IPS-NIHi7 (cell line): ENCODE measurements around the gene PDLIM4.

Experiments
- DNase-seq: peaks from one replicate; pipeline ENCODE4 v3.0.0; 2012; ENCODE audit warnings: mixed read lengths; ENCODE audit errors: extremely low spot score

Gene PDLIM4

DNA sequence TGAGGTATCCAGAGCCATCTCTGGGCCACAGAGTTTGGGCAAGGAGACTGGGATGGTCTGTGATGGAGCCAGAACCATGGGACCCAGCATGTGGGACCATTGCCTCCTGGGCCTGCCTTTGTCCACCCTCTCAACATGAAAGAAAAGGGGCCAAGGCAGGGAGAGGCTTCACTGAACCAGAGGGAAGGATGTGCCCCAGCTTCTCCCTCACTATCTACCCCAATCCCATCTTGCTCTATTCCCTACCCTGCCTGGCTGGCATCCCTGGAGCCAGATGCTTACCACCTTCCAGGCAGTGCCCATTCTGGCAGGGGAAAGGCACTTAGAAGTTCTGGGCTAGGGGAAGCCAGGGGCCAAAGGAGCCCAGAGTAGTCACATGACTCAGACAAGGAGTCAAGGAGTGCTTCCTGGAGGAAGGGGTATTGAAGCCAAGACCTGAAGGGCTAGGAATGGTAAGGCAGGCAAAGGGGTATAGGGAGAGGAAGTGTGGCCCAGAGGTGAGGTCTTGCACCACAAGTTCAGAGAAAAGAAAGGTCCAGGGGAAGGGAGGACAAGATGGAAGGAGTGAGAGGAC is 9.8 kb downstream of the PDLIM4 start:
- no peak for DNase-seq

DNA sequence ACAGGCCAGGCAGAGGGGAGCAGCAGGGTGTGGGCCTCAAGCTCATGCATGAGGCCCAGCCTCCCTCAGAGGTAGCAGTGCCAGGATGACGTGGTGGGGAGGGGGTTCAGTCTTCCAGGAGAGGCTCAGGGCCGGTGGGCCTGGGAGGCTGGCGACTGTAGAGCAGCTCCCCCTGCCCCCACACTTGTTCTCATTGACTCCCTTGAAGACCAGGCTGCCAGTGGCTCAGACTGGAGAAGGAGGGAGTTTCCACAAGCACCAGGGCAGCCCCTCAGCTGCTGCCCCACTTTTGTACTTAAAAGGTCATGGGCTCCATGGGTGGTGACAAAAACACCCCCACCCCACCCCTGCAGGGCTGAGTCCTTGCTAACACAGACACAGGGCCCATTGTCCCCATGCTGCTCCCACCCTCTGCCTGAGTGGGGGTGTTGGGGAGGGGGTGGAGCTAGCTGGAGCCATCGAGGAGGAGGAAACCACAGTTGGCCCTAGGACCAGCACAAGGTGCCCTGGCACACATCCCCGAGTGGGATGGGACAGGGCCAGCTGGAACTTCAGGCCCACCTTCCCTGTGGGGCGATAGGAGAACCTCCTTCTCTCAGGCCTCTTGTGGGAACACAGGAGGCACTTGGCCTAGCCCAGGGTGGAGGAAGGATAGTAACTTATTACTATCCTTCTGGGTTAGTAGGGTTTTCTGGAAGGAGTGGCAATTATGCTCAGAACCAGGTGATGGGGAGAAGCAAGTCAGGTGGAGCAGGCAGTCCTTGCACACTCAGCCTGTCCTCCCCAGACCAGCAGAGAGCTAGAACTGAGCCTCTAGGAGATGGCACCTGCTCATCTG is 10.7 kb downstream of the PDLIM4 start:
- no peak for DNase-seq

DNA sequence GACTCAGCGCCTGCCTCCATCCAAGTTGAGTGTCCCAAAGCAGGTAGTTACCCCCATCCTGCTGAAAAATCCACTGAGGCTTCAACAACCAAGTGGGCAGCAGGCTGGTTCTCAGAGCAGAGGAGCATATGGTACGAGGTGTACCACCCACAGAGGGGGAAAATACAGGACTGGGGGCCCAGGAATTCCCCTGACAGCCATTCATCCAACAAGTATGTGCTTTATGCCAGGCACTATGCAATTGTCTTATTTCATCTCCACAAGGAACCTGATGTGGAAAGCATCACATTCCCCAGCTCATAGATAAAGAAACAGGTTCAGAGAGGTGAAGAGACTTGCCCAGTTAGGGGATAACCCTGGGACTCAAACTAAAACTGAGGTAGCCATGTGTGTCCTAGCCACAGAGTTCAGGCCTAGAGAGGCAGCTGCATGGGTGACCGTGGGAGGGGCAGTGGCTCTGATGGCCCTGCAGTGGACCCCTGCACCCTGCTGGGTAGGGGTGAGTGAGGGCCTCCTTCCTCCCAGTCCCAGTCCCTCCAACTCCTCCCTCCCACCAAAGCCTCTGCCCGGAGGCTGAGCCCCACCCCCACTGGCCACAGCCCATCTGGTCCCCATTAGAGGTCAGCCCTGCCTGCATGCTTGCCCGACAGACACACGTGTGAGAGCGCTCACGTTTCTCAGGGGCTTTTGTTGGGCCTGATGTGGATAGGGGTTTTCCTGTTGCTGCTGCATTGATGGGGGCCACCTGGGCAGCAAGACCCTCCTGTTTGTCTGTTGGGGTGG is 11.5 kb downstream of the PDLIM4 start:
- no peak for DNase-seq

DNA sequence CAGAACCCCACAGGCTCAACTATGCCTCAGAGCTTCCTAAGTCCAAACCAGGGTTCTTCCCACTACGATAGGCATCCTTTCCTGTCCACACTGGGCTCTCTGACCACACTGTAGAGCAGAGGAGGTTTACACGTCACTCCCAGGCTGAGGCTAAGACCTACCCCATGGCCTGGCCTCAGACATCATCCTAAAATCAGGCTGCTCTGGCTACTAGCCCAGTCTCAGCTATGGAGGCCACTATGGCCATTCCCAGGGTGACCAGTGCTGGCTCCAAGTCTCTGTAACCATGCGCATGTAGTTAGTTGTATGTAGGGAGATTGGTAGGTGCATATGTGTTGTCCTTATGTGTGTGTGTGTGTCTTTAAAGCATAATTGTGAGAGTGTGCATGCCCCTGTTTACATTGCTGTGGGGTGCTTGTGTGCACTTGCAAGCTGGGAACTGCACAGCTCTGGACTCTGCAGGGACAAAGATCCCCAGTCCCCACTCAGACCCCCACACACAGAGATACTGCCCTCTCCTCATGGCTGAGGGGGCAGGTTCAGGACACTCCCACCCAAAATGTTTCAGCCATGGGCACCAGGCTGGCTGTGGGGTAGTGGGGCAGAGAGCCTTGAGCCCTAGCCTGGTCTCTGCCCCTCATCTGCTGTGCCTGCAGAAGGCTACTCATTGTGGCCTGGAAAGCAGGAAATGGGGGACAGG is 12.3 kb downstream of the PDLIM4 start:
- DNase-seq, result no peak

DNA sequence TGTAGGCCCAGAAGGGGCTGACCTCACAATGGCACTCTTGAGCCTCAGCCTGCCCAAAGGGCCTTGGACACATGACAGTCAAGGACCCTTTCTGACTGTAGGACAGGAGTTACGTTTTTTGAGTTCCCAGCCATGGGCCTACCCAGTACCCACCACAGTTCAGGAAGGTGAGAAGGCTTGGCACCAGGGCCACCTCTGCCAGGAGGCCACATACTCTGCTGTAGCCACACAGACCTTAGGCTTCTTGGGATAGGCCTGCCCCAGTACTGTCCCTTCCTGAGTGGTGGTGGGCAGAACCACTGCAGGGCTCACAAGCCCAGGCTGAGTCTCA is 12.8 kb downstream of the PDLIM4 start:
- DNase-seq, result no peak

DNA sequence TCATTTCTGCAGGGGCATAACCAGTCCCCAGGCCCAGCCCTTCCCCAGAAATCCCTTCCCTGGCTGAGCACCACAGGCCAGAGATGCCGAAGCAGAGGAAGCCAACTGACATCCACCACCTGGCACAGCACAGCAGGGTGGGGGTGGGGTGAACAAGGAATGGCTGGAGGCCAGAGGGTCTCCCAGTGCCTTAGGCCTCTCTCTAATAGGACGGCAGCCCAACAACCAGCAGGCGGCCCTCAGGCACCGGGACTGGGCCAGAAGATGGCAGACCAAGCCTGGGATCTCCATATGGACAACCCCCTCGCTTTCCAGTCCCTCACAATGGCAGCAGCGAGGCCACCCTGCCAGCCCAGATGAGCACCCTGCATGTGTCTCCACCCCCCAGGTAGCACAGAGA is 13.2 kb downstream of the PDLIM4 start:
- DNase-seq, result no peak

DNA sequence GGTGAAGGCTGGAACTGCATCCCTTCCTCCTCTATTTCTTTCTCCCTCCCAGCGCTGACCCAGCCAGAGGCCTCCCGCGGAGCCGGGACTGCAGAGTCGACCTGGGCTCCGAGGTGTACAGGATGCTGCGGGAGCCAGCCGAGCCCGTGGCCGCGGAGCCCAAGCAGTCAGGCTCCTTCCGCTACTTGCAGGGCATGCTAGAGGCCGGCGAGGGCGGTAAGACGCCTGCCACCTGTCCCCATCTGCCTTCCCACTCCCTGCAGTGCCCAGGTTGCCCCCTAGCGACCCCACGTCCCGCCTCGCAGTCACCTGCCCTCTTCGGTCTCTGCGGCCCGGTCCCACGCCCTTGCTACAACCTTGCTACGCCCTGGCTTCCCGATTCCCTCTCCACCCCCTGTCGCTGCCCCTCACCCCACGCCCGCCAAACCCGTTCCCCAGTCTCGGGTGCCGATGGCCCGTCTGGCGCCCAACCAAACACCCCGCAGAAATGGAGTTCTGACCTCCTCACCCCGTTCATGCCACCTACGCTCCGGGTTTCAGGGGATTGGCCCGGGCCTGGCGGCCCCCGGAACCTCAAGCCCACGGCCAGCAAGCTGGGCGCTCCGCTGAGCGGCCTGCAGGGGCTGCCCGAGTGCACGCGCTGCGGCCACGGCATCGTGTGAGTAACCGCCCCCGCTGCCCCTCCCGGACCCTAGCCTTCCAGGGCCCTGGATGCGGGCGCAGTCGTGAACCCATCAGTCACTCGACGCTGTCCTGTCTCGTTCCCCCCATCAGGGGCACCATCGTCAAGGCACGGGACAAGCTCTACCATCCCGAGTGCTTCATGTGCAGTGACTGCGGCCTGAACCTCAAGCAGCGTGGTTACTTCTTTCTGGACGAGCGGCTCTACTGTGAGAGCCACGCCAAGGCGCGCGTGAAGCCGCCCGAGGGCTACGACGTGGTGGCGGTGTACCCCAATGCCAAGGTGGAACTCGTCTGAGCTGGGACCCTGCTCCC is 14.1 kb downstream of the PDLIM4 start:
- no peak for DNase-seq

DNA sequence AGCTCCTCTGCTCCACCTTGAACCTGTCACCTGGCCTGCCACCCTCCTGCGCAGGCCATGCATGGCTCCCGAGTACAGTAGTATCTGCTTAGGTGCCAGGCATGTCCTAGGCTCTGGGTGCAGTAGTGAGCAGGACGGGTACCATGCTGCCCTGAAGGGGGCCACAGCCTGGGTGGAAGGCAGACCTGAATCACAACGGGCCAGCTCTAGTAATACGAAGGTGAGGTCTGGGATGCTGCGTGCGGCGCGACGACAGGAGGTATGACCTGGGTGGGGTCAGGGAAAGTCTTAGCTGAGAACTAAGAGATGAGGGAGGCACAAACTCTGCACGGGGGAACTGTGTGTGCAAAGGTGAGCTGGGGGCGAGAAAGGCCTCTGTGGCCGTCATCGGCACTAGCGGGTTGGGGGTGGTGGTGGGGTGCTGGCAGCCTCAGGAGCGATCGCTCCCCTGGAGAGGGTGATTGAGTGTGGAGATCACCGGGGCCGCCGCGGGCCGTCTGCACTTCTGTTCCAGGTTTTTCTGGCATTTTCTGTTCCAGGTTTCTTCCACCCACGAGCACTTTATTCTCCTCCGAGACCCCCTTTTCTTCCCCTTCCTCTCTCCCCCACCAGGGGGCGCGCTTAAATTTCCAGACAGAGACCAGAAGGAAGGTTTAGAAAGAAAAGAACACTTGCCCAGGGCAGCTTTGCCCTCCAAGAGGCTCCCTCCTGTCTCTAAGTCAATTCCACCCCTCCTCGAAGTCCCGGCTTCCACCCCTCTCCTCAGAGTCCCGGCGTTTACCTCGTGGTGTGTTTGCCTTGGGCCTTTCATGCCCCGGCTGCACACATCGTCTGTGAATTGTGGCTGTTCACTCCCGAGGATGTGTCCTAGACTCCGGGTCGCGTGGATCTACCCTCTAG is 15.1 kb downstream of the PDLIM4 start:
- DNase-seq, result peak; percentile 82

DNA sequence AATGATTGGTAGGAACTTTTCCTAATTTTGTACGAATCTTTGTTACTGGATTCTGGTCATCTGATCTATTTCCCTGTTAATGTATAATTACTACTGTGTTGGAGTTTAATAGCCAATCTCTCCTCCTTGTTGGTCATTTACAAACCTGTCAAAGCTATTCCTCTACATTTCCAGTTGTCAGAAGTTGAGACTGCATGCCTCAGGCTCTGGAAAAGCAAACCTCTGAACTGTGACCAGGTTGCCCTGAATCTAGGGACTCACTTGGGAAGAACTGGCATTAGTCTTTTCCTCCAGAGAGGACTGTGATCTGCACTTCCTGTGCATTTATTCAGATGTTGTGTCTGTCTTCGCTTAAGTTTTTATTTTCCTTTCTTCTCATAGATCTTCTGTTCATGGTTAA is 16.1 kb downstream of the PDLIM4 start:
- no peak for DNase-seq

DNA sequence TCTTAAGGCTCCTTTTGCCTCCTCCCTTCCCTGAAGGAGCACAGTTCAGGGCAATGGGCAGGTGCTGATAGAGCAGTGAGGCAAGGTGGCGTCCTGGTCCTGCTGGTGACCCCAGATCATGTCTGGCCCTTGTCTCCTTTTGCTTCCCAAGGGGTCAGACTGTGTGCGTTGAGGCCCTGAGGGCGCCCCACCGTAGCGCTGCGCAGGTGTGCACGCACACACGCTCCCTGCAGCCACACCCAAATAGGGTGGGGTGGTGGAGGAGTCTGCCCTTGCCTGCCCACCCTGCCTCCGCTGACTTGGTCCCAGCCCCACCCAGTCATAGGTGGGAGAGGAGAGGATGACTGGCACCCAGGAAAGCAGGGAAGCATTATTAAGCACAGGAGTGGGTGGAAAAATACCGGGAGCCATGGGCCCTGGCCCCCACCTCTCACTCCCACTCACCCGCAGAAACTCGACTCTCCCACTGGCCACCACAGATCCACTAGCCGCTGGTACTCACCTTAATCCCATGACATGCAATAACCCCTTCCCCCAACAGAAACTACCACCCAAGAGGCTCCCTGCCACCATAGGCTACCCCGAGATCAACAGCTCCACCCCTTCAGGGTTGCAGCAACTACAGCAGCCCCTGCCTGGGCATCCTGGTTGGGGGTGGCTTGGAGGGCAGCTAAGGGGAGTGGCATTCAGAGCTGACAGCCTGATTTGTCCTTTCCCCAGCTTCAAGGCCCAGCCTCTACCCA is 16.7 kb downstream of the PDLIM4 start:
- DNase-seq, result no peak

DNA sequence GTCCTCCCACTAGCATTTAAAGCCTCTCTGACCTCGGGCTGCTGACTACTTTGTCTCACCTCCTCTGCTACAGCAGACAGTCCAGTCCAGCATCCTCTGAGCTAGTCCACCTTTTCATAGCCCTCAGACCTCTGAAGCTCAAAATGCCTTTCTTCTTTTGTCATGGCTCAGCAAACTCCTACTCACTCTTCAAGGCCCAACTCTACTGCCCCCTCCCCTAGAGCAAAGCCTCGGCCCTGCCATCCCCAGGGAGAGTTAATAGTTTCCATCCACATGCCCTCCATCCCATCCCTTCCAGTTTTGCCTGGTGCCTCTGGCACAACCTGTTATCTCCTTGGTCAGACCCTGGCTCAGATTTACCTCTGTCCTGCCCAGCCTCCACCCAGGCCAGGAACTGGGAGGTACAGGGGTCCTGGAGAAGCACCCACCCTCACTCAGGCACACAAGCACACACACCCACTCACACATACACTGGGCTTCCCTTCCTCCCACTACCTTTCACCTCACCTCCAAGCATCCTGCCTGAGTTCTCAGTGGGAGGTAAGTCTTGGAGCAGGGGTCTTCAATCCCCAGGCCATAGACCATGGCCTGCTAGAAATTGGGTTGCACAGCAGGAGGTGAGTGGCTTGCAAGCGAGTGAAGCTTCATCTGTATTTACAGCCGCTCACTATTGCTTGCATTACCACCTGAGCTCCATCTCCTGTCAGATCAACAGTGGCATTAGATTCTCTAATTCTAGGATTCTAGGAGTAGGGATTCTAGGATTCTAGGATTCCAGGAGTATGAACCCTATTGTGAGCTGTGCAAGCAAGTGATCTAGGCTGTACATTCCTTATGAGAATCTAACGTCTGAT is 18.1 kb downstream of the PDLIM4 start:
- DNase-seq, result no peak

DNA sequence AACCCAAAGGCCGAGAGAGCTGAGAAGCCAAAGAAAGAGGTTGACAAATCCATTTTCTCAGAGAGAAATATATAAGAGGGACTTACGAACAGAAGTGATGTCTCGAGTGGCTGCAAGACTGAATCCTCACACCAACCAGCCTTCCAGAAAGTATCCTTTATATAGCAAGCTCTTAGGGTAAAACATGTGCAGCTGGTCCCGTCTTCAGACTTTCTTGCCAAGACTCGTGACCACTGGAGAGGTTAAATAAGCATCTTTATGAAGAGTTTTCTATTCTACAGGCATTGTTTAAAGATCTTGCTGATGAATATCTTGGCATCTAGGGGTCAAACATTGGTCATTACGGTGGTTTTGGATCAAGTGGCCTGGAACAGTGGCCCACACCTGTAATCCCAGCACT is 19.8 kb downstream of the PDLIM4 start:
- no peak for DNase-seq

DNA sequence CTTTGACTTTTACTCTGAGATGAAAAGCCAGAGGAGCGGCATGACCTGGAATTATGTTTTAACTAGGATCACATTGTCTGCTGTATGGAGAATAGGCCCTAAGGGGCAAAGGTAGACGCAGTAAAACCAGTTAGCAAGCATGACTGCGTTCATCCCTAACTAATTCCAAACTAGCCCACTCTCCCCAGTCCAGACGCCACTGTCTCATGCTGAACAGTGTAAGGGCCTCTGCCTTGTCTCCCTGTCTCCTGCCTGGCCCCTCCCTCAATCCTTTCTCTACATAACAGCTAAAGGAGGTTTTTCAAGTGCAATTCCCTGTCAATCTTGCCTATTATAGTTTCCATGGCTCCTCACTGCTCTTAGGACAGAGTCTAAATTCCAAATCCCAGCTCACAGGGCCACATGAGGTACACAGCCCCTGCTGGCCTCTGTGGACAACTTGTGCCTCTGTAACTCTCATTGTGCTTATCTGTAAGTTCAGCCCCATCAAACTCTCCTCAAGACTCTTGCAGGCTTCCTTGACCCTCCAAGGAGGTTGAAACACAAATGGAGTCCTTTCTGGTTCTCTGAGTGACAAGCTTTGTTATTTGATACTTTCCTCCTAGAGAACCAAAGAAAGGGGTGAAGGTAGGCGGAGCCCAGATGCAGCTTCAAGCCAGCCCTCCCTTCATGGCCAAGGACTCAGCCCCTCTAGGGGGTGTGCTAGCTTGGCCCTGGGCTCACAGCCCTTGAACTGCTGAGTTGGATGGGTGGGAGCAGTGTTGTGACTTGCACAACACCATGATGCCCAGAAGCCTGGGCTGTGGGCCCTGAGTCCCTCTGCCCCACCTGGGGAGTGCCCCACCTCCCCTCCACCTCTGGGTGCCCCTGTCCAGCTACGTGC is 20.7 kb downstream of the PDLIM4 start:
- peak; percentile 69 for DNase-seq

DNA sequence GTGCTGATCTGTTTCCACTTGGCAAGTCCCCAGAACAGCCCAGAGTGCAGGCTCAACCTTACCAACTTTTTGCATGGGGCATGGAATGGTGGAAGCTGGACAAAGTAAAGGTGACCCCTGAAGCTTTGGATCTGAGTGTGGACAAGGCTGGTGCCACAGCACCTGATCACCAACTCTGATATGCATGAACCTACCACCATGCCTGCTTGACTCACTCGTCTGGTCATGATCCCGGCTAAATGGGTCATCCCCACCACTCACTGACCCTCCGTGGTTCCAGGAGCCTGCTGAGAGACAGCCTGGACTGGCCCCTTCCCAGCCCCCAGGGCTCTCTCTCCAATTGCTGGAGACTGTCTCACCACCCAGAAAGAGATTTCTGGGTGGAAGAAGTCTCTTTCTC is 22.3 kb downstream of the PDLIM4 start:
- no peak for DNase-seq

DNA sequence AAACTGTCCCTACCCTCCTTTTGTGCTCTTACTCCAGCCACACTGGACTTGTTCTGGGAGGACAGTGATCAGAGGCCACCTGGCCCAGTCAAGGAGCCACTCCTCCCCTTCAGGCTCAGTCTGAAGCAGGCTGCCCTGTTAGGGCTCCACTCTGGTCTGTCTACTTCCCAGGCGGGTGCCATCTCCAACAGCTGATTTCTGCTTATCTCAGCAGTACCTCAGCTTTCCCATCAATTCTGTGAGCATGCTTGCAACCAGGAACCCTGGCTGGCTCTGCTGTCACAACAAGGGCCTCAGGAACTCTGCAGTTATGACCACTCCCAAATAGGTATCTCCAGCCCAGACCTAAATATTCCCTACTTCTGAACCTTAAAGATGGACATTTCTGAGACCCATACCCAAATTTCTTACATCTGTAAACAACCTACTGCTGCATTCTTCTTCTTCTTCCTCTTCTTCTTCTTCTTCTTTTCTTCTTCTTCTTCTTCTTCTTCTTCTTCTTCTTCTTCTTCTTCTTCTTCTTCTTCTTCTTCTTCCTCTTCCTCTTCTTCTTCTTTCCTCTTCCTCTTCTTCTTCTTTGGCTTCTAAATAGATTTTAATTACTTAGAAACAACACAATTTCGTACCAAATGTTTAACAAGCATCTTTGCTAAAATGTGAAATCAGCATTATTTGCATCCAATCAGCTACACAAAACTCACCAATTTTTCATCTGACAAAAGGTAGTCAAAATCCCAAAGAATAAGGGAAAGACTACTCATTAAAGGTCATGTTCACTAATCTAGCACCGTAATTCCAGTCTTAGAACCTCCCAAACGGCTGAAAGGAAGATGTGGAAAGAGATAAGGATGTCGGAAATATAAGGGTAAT is 23.1 kb downstream of the PDLIM4 start:
- DNase-seq, result no peak

DNA sequence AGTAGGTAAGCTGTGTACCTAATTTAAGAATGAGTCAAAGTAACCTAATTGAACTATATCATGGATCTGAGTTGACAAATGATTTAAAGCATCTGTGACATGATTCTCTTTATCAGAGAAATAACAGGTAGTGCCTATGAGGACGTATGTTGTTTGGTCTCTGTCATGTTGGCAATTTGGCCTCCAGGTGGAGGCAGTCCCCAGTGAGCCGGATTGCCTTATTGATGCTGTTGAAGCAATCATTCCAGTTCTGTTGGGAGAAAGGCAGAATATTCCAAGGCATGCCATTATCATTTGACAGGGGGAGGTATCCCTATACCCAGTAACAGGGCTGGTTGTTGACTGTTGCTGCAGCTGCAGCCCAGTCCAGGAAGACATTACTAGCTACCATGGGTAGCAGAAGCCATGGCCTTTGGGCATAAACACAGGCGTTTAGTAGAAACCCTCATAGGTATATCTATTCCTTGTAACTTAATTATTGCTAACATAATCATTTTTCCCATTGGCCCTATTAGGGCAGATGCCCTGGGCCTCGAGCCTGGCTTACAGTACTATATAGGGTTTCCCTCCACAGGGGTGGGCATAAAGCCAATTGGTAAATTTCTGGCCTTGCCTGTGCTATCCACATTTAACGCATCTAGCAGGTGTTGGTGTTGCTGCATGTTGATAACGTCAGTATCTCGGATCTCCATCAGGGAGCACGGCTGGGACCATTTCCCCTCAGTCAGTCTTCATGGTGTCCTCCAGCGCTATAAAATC is 24.5 kb downstream of the PDLIM4 start:
- no peak for DNase-seq
